Mucosa of descending colon (tissue), 3 donors: Measurements from ENCODE around the gene PUS7L. TPM values are rescaled to one million over a fixed set of nuclear protein-coding genes. Genes with fewer than 3 reads are reported as not detected.

Experiments used
- ATAC-seq: fragments of 200-7000 bp; cut with Tn5 transposase; one replicate; pipeline ENCODE4 v1.9.1; 2020; ENCODE audit warnings: mild to moderate bottlenecking, moderate library complexity
- DNase-seq, 3 donors: peaks; one replicate each; pipeline ENCODE4 v3.0.0-alpha.2; 2020
- H3K36me3 ChIP-seq: fragments of 200-600 bp; one replicate; pipeline ENCODE4 v1.8.0; 2021; ENCODE audit warnings: low read depth, mild to moderate bottlenecking
- H3K4me1 ChIP-seq: fragments of 200-600 bp; one replicate; pipeline ENCODE4 v1.8.0; 2021; ENCODE audit warnings: low read depth, mild to moderate bottlenecking
- H3K4me3 ChIP-seq: fragments of 200-600 bp; one replicate; pipeline ENCODE4 v1.8.0; 2021; ENCODE audit warnings: mild to moderate bottlenecking
- H3K9me3 ChIP-seq: fragments of 200-600 bp; one replicate; pipeline ENCODE4 v1.8.0; 2021; ENCODE audit warnings: mild to moderate bottlenecking
- intact Hi-C, 2 donors: fragments of 100-400 bp; cut with DNase I in 1 of 2; cut with micrococcal nuclease in 1 of 2; formaldehyde crosslinking; loops; one replicate each; pipeline versions ENCODE4 v1.11.0 to v1.11.1; 2022; cut with DNase I, micrococcal nuclease
- total RNA-seq, 3 donors: library from RNA; stranded (reverse); fragmentation: NEBNext Ultra II Directional in 2 of 3; extraction: Animal tissue kit (Norgen Biotek cat#: 25700) in 2 of 3; gene quantifications; one replicate each; pipeline versions ENCODE4 v1.2.1 to v1.2.4, GENCODE V29; 2021 to 2023
- TF ChIP-seq, protein P1 (sequence below): fragments of 200-600 bp; IDR thresholded peaks from one replicate; pipeline ENCODE4 v1.8.0; 2022; ENCODE audit warnings: antibody characterized with exemption, mild to moderate bottlenecking
- donor health status: DM: no; HTN: no; CAD: no; lungs with moderate emphysema.
- donor health status: DM: no; HTN: no; CAD: no.
- donor health status: DM: no; HTN: yes; CAD: no.

Gene PUS7L
- total RNA-seq, 3 donors from 2014 or later: 9.2 to 18.0 (median 15.1) TPM

GRCh38 chr12:43744826-43745225 is 13.8 kb downstream of the PUS7L start:
- Histone ChIP-seq H3K4me1 (no peaks in the 10 kb centered on the region), H3K9me3 (no peaks in the 10 kb centered on the region), H3K36me3 (no peaks in the 10 kb centered on the region), H3K4me3 (no peak overlapping the region)
- TF ChIP-seq, protein P1, sequence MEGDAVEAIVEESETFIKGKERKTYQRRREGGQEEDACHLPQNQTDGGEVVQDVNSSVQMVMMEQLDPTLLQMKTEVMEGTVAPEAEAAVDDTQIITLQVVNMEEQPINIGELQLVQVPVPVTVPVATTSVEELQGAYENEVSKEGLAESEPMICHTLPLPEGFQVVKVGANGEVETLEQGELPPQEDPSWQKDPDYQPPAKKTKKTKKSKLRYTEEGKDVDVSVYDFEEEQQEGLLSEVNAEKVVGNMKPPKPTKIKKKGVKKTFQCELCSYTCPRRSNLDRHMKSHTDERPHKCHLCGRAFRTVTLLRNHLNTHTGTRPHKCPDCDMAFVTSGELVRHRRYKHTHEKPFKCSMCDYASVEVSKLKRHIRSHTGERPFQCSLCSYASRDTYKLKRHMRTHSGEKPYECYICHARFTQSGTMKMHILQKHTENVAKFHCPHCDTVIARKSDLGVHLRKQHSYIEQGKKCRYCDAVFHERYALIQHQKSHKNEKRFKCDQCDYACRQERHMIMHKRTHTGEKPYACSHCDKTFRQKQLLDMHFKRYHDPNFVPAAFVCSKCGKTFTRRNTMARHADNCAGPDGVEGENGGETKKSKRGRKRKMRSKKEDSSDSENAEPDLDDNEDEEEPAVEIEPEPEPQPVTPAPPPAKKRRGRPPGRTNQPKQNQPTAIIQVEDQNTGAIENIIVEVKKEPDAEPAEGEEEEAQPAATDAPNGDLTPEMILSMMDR: no peak
- intact Hi-C loops: no loop called here
- ATAC-seq (no peak), DNase-seq (no peak)

DNA sequence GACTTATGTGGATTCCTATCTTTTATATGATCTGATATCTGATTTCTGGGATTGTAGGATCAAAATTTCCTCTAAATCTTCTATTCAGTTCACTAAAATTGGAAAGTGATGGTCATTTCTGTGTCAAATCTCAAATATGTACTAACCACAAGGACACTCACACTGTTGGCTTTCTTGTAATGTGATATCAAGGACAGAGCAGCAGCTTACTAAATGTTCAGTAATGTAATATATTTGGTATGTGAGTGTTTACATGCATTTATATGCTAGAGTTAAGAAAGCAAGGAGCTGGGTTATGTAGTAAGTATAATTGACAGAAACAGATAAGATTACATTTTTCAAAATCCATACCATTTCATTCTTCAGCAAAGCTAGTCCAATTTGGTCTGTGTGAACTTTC is 16.5 kb downstream of the PUS7L start:
- H3K4me3 ChIP-seq: no peak overlapping the region
- no peak for DNase-seq
- no peaks in the 10 kb centered on the region for H3K36me3 ChIP-seq
- TF ChIP-seq, protein P1: no peak
- no peaks in the 10 kb centered on the region for H3K4me1 ChIP-seq
- no peaks in the 10 kb centered on the region for H3K9me3 ChIP-seq
- intact Hi-C loops: no loop called here
- ATAC-seq: no peak

DNA sequence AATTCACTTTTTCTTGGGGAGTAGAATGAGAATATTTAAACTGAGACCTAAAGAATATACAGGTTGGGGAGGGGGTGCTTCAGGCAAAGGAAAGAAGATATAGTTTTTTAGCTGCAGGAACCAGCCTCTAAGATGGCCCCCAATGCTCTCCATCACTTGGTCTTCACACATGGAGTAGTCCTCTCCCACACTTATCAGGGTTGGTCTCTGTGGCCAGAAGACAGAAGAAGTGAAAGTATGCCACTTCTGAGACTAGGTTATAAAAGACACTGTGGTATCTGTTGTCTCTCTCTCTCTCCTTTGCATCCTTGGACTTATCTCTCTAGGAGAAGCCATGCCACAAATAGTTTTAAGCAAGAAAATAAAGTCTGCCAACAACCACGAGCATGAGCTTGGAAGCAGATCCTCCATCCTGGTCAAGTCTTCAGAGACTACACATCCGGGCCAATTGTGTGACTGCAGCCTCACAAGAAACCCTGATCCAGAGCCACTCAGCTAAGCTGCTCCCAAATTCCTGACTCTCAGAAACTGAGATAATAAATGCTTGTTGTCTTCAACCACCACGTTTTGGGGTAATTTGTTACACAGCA is 18.0 kb downstream of the PUS7L start:
- ATAC-seq (no peak), DNase-seq (no peak)
- no peaks in the 10 kb centered on the region for H3K36me3 ChIP-seq

GRCh38 chr12:43737646-43738045 is 20.9 kb downstream of the PUS7L start:
- intact Hi-C loops: no loop called here
- Histone ChIP-seq H3K9me3 (no peaks in the 10 kb centered on the region), H3K4me1 (no peaks in the 10 kb centered on the region), H3K36me3 (no peaks in the 10 kb centered on the region), H3K4me3 (no peak overlapping the region)
- TF ChIP-seq, protein P1: no peak
- no peak for ATAC-seq
- DNase-seq: no peak

More for the DNA sequence above, 18.0 kb downstream of the PUS7L start:
- Histone ChIP-seq H3K4me1 (no peaks in the 10 kb centered on the region), H3K9me3 (no peaks in the 10 kb centered on the region), H3K4me3 (no peak overlapping the region)
- TF ChIP-seq, protein P1: no peak
- intact Hi-C loops: no loop called here

GRCh38 chr12:43736927-43737440 is 21.6 kb downstream of the PUS7L start:
- TF ChIP-seq, protein P1: no peak
- H3K36me3 ChIP-seq: no peaks in the 10 kb centered on the region

More at GRCh38 chr12:43736927-43737440, 21.6 kb downstream of the PUS7L start:
- H3K9me3 ChIP-seq: no peaks in the 10 kb centered on the region
- H3K4me3 ChIP-seq: no peak overlapping the region
- H3K4me1 ChIP-seq: no peaks in the 10 kb centered on the region
- intact Hi-C loops: no loop called here
- ATAC-seq (no peak), DNase-seq (no peak)
